KOPT-K1 (cell line): ENCODE data around the gene UNC119B.

ENCODE experiments used
- H3K27ac ChIP-seq: fragments of 200-600 bp; sonication (generic); 2 replicates; pipeline ENCODE4 v1.5.1; 2016; ENCODE audit warnings: antibody characterized with exemption, mild to moderate bottlenecking, low read depth, low read length; ENCODE audit not compliant: poor library complexity, severe bottlenecking
- H3K36me3 ChIP-seq: fragments of 200-600 bp; sonication (generic); 2 replicates; pipeline ENCODE4 v1.5.1; 2017; ENCODE audit warnings: antibody characterized with exemption, mild to moderate bottlenecking, low read length, moderate library complexity; ENCODE audit not compliant: insufficient read depth
- H3K9me3 ChIP-seq: fragments of 200-600 bp; sonication (generic); 2 replicates; pipeline ENCODE4 v1.5.1; 2017; ENCODE audit warnings: antibody characterized with exemption, low read length, mild to moderate bottlenecking; ENCODE audit not compliant: insufficient read depth, poor library complexity, severe bottlenecking

The UNC119B gene

GRCh38 chr12:120758798-120759590 lies 48.7 kb downstream of the UNC119B start:
- peaks cover 8% of the 10 kb centered on the region for H3K9me3 ChIP-seq
- H3K36me3 ChIP-seq, result peaks cover 32% of the 10 kb centered on the region
- peak overlapping the region; percentile 69 for H3K27ac ChIP-seq

- Histone ChIP-seq H3K36me3 (peaks cover 40% of the 10 kb centered on the region), H3K9me3 (peaks cover 5% of the 10 kb centered on the region), H3K27ac (peak overlapping the region; percentile 69)
These were observed 49.5 kb downstream of the UNC119B start for GRCh38 chr12:120759591-120760348.

GRCh38 chr12:120760349-120761254 lies 50.3 kb downstream of the UNC119B start:
- peaks cover 48% of the 10 kb centered on the region for H3K36me3 ChIP-seq

GRCh38 chr12:120761519-120761934 lies 51.3 kb downstream of the UNC119B start:
- no peaks in the 10 kb centered on the region for H3K9me3 ChIP-seq
- H3K27ac ChIP-seq, result peak overlapping the region; percentile 69
- H3K36me3 ChIP-seq, result peaks cover 57% of the 10 kb centered on the region

More at GRCh38 chr12:120760349-120761254, 50.3 kb downstream of the UNC119B start:
- Histone ChIP-seq H3K27ac (peak overlapping the region; percentile 69), H3K9me3 (no peaks in the 10 kb centered on the region)

GRCh38 chr12:120762086-120762485 lies 51.8 kb downstream of the UNC119B start:
- peak overlapping the region; percentile 69 for H3K27ac ChIP-seq
- H3K36me3 ChIP-seq, result peaks cover 63% of the 10 kb centered on the region
- H3K9me3 ChIP-seq, result no peaks in the 10 kb centered on the region

- no peaks in the 10 kb centered on the region for H3K9me3 ChIP-seq
- H3K36me3 ChIP-seq, result peaks cover 75% of the 10 kb centered on the region
- no peak overlapping the region for H3K27ac ChIP-seq
These were observed 53.0 kb downstream of the UNC119B start for GRCh38 chr12:120763250-120763649.

GRCh38 chr12:120764816-120765215 lies 54.6 kb downstream of the UNC119B start:
- no peak overlapping the region for H3K27ac ChIP-seq
- no peaks in the 10 kb centered on the region for H3K9me3 ChIP-seq
- peaks cover 88% of the 10 kb centered on the region for H3K36me3 ChIP-seq

- Histone ChIP-seq H3K9me3 (no peaks in the 10 kb centered on the region), H3K36me3 (peaks cover 98% of the 10 kb centered on the region), H3K27ac (peak overlapping the region; percentile 8)
These were observed 56.3 kb downstream of the UNC119B start for GRCh38 chr12:120766566-120766965.

GRCh38 chr12:120767071-120768024 lies 57.1 kb downstream of the UNC119B start:
- Histone ChIP-seq H3K9me3 (no peaks in the 10 kb centered on the region), H3K27ac (no peak overlapping the region), H3K36me3 (peaks cover 98% of the 10 kb centered on the region)

- H3K27ac ChIP-seq, result no peak overlapping the region
- no peaks in the 10 kb centered on the region for H3K9me3 ChIP-seq
- H3K36me3 ChIP-seq, result peaks cover 96% of the 10 kb centered on the region
These were observed 60.8 kb downstream of the UNC119B start for GRCh38 chr12:120771097-120771496.
